Measurements from ENCODE around the gene GCH1. TPM values are rescaled to one million over a fixed set of nuclear protein-coding genes. Genes with fewer than 3 reads are reported as not detected.

Gene GCH1, protein sequence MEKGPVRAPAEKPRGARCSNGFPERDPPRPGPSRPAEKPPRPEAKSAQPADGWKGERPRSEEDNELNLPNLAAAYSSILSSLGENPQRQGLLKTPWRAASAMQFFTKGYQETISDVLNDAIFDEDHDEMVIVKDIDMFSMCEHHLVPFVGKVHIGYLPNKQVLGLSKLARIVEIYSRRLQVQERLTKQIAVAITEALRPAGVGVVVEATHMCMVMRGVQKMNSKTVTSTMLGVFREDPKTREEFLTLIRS
- polyA plus RNA-seq (2013), result 43.7 TPM

DNA sequence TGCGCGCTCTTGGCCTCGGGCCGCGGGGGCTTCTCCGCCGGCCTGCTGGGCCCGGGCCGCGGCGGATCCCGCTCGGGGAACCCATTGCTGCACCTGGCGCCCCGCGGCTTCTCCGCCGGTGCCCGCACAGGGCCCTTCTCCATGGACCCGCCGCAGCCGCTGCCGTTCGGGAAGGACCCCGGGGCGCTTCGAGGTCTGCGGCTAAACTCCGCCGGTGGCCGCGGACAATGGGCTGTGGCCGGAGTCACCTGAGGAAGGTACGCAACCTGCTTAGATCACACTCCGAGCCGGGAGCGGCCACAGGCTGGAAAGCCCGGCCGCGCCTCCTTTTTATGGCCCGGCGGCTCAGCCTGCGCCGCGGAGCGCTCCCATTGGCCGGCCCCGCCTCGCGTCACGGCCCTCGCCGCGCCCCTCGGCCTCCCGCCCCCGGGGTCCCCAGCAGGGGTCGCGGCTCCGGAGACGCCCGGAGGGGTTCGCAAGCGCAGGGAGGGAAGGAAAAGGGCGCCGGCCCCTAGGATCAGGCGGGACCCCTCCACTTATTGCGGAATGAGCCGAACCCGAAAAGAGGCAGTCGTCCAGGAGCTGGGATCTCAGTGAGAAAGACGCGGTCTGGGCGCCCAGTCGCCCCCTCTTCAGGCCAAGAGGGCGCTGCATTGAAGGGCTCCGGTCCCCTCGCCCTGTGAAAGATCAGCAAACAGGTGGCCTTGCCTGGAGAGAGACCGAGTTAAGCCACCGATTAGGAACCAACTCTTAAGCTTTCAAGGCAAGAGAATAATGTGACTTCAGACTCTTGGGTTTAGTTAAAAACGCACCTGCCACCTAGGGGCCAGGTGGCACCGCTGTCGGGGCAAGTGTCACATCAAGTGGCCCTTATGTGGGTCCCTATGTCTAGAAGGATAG lies at the start of gene GCH1:
GCH1 (minus strand) TSS at position 306 of the 900 bp plus-strand sequence; CDS start at position 143, 163 bp downstream.
- CTCF ChIA-PET, result interaction anchor here (0.7 to 2.3 kb wide), 14 partner anchors 12 to 148 kb away, joined by 3 to 6 read pairs (median 4); no protein-coding TSS in a partner anchor
- H3K36me3 ChIP-seq (ENCODE audit: control insufficient read depth in 4 of 4, insufficient read depth in 4 of 4, low read length in 3 of 4), result no peaks in the 10 kb centered on the region
- peak; percentile 81 to 90 (median 84) for DNase-seq
- POLR2A ChIA-PET, result interaction anchor here (0.6 to 0.7 kb wide), 4 partner anchors 11 to 51 kb away, joined by 3 read pairs; no protein-coding TSS in a partner anchor
- H3K4me3 ChIP-seq (ENCODE audit: control insufficient read depth in 1 of 7, extremely low read depth in 1 of 7, insufficient read depth in 4 of 7, low read depth in 2 of 7, low read length in 6 of 7), result peak within 1 kb of the TSS; percentile 70 to 92 (median 84)
- H3K27ac ChIP-seq (ENCODE audit: insufficient read depth in 1 of 2, low read depth in 1 of 2, low read length in 2 of 2, poor library complexity in 1 of 2, severe bottlenecking in 2 of 2), result peak within 1 kb of the TSS; percentile 46 to 75
- WGBS (ENCODE audit: insufficient coverage), result under 1% methylated on average over 73 of the region's 83 CpGs
- H3K9me3 ChIP-seq (ENCODE audit: control extremely low read depth in 1 of 5, control insufficient read depth in 4 of 5, insufficient read depth in 2 of 5, low read depth in 1 of 5, low read length in 4 of 5), result no peaks in the 10 kb centered on the region
- peaks cover 0 to 2% (median 0%) of the 10 kb centered on the region in 5 experiments for H3K27me3 ChIP-seq (replicated peaks in 2 of 5; ENCODE audit: control insufficient read depth in 4 of 5, insufficient read depth in 5 of 5, low read length in 4 of 5)
- peaks cover 3 to 26% (median 19%) of the 10 kb centered on the region in 4 experiments for H3K4me1 ChIP-seq (ENCODE audit: control extremely low read depth in 1 of 4, control insufficient read depth in 4 of 4, insufficient read depth in 4 of 4, low read length in 3 of 4)

DNA sequence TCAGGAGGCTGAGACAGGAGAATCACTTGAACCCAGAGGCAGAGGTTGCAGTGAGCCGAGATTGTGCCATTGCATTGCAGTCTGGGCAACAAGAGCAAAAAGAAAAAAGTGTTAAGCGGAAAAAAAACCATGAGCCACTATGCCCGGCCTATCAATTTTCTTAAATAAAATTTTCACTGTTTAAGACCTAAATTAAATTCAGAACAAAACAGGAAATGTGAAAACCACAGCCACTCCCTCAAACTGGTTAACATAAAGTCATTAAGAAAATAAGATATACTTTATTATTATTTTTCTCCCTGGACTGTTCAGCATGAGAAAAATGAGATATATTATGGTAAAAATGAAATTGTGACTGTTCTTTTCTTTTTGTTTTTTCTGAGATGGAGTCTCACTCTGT lies 44.6 kb upstream of the GCH1 start:
- ChIA-PET POLR2A (no interaction called here), CTCF (no interaction called here)
- Histone ChIP-seq H3K4me1 (ENCODE audit: control extremely low read depth in 1 of 4, control insufficient read depth in 4 of 4, insufficient read depth in 4 of 4, low read length in 3 of 4) (no peaks in the 10 kb centered on the region), H3K36me3 (ENCODE audit: control insufficient read depth in 4 of 4, insufficient read depth in 4 of 4, low read length in 3 of 4) (peaks cover 0 to 15% (median 5%) of the 10 kb centered on the region in 4 experiments), H3K27ac (ENCODE audit: insufficient read depth in 1 of 2, low read depth in 1 of 2, low read length in 2 of 2, poor library complexity in 1 of 2, severe bottlenecking in 2 of 2) (no peak overlapping the region), H3K4me3 (ENCODE audit: control insufficient read depth in 1 of 7, extremely low read depth in 1 of 7, insufficient read depth in 4 of 7, low read depth in 2 of 7, low read length in 6 of 7) (no peak overlapping the region), H3K27me3 (replicated peaks in 2 of 5; ENCODE audit: control insufficient read depth in 4 of 5, insufficient read depth in 5 of 5, low read length in 4 of 5) (no peaks in the 10 kb centered on the region), H3K9me3 (ENCODE audit: control extremely low read depth in 1 of 5, control insufficient read depth in 4 of 5, insufficient read depth in 2 of 5, low read depth in 1 of 5, low read length in 4 of 5) (peaks cover 0 to 9% (median 4%) of the 10 kb centered on the region in 5 experiments)
- peak in 1 of 3 donors; percentile 24 for DNase-seq
- 100% methylated on average over 1 of the region's 3 CpGs for WGBS (ENCODE audit: insufficient coverage)

DNA sequence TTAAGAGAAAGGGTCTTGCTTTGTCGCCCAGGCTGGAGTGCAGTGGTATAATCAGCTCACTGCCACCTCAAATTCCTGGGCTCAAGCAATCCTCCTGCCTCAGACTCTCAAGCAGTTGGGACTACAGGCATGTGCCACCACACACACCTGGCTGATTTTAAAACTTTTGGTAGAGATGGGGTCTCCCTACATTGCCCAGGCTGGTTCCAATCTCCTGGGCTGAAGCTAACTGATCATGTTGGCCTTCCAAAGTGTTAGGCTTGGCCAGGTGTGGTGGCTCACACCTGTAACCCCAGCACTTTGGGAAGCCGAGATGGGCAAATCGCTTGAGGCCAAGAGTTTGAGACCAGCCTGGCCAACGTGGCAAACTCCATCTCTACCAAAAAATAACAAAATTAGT lies 43.9 kb upstream of the GCH1 start:
- ChIA-PET POLR2A (no interaction called here), CTCF (no interaction called here)

DNA sequence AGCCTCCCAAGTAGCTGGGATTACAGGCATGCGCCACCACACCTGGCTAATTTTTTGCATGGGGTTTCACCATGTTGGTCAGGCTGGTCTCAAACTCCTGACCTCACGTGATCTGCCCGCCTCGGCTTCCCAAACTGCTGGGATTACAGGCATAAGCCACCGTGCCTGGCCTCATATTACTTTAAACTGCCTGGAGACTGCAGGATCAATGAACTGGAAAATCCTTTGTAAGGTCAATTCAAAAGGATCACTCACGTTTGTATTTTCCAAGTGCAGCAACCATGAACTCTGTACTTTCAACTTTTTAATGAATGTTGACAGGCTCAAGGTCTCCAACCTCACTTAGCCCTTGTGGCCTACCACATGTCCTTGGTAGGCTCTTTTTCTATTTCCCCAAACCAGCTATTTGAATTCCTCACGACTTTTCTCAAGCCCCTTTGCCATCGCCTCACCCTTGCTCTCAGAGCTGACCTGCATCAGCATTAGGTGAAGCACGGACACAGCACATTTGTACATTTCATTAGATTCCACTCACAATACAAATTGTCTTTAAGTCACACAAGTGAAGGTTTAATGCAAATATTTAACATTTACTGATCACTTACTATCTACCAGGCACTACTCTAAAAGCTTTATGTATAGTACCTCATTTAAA lies 42.2 kb upstream of the GCH1 start:
- POLR2A ChIA-PET, result no interaction called here
- CTCF ChIA-PET, result no interaction called here

More for the DNA sequence above, 43.9 kb upstream of the GCH1 start:
- Histone ChIP-seq H3K27me3 (replicated peaks in 2 of 5; ENCODE audit: control insufficient read depth in 4 of 5, insufficient read depth in 5 of 5, low read length in 4 of 5) (no peaks in the 10 kb centered on the region), H3K4me1 (ENCODE audit: control extremely low read depth in 1 of 4, control insufficient read depth in 4 of 4, insufficient read depth in 4 of 4, low read length in 3 of 4) (no peaks in the 10 kb centered on the region), H3K4me3 (ENCODE audit: control insufficient read depth in 1 of 7, extremely low read depth in 1 of 7, insufficient read depth in 4 of 7, low read depth in 2 of 7, low read length in 6 of 7) (no peak overlapping the region), H3K36me3 (ENCODE audit: control insufficient read depth in 4 of 4, insufficient read depth in 4 of 4, low read length in 3 of 4) (peaks cover 0 to 15% (median 5%) of the 10 kb centered on the region in 4 experiments), H3K27ac (ENCODE audit: insufficient read depth in 1 of 2, low read depth in 1 of 2, low read length in 2 of 2, poor library complexity in 1 of 2, severe bottlenecking in 2 of 2) (no peak overlapping the region), H3K9me3 (ENCODE audit: control extremely low read depth in 1 of 5, control insufficient read depth in 4 of 5, insufficient read depth in 2 of 5, low read depth in 1 of 5, low read length in 4 of 5) (peaks cover 0 to 9% (median 4%) of the 10 kb centered on the region in 5 experiments)
- whole genome bisulfite sequencing (ENCODE audit: insufficient coverage), result 100% methylated on average over 4 of the region's 4 CpGs
- no peak for DNase-seq

DNA sequence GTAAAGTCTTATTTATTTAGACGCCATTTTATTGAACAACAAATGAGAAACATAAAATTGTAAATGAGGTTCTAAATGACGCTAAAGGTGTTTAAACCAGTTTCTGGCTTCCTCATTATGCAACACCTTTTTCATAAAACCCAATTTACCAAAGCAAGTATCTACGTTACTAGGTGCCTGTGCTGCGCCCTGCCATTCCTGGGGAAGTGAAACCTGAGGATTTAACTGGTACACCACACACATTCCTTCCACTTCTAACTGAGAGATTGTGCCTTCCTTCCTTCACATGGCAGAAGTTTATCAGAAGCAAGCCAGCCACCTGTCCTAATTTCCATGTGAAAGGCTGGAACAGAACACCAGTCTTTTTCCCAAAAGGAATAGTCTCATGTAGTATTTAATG lies 40.3 kb upstream of the GCH1 start:
- DNase-seq, result no peak
- H3K36me3 ChIP-seq (ENCODE audit: control insufficient read depth in 4 of 4, insufficient read depth in 4 of 4, low read length in 3 of 4), result peaks cover 0 to 22% (median 7%) of the 10 kb centered on the region in 4 experiments
- H3K4me1 ChIP-seq (ENCODE audit: control extremely low read depth in 1 of 4, control insufficient read depth in 4 of 4, insufficient read depth in 4 of 4, low read length in 3 of 4), result no peaks in the 10 kb centered on the region
- no peak overlapping the region for H3K4me3 ChIP-seq (ENCODE audit: control insufficient read depth in 1 of 7, extremely low read depth in 1 of 7, insufficient read depth in 4 of 7, low read depth in 2 of 7, low read length in 6 of 7)
- POLR2A ChIA-PET, result no interaction called here
- H3K27ac ChIP-seq (ENCODE audit: insufficient read depth in 1 of 2, low read depth in 1 of 2, low read length in 2 of 2, poor library complexity in 1 of 2, severe bottlenecking in 2 of 2), result no peak overlapping the region
- H3K27me3 ChIP-seq (replicated peaks in 2 of 5; ENCODE audit: control insufficient read depth in 4 of 5, insufficient read depth in 5 of 5, low read length in 4 of 5), result no peaks in the 10 kb centered on the region
- CTCF ChIA-PET, result no interaction called here
- H3K9me3 ChIP-seq (ENCODE audit: control extremely low read depth in 1 of 5, control insufficient read depth in 4 of 5, insufficient read depth in 2 of 5, low read depth in 1 of 5, low read length in 4 of 5), result no peaks in the 10 kb centered on the region
- no CpG with 5 or more reads among the region's 4 CpGs for WGBS (ENCODE audit: insufficient coverage)

More for the DNA sequence above, 42.2 kb upstream of the GCH1 start:
- 97% methylated on average over 9 of the region's 9 CpGs for WGBS (ENCODE audit: insufficient coverage)
- DNase-seq, result no peak
- Histone ChIP-seq H3K27me3 (replicated peaks in 2 of 5; ENCODE audit: control insufficient read depth in 4 of 5, insufficient read depth in 5 of 5, low read length in 4 of 5) (no peaks in the 10 kb centered on the region), H3K36me3 (ENCODE audit: control insufficient read depth in 4 of 4, insufficient read depth in 4 of 4, low read length in 3 of 4) (peaks cover 0 to 22% (median 9%) of the 10 kb centered on the region in 4 experiments), H3K9me3 (ENCODE audit: control extremely low read depth in 1 of 5, control insufficient read depth in 4 of 5, insufficient read depth in 2 of 5, low read depth in 1 of 5, low read length in 4 of 5) (peaks cover 0 to 9% (median 4%) of the 10 kb centered on the region in 5 experiments), H3K4me3 (ENCODE audit: control insufficient read depth in 1 of 7, extremely low read depth in 1 of 7, insufficient read depth in 4 of 7, low read depth in 2 of 7, low read length in 6 of 7) (no peak overlapping the region), H3K4me1 (ENCODE audit: control extremely low read depth in 1 of 4, control insufficient read depth in 4 of 4, insufficient read depth in 4 of 4, low read length in 3 of 4) (no peaks in the 10 kb centered on the region), H3K27ac (ENCODE audit: insufficient read depth in 1 of 2, low read depth in 1 of 2, low read length in 2 of 2, poor library complexity in 1 of 2, severe bottlenecking in 2 of 2) (no peak overlapping the region)

DNA sequence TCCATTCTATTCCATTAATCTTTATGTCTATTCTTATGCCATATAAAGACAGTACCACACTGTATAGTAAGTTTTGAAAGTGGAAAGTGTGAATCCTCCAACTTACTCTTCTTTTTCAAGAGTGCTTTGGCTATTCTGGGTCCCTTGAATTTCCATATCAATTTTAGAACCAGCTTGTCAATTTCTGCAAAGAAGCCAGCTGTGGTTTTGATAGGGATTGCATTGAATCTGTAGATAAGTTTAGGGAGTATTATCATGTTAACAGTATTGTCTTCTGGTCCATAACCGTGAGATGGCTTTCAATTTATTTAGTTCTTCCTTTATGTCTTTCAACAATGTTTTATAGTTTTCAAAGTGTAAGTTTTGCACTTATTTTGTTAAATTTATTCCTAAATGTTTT lies 34.2 kb upstream of the GCH1 start:
- H3K27me3 ChIP-seq (replicated peaks in 2 of 5; ENCODE audit: control insufficient read depth in 4 of 5, insufficient read depth in 5 of 5, low read length in 4 of 5), result no peaks in the 10 kb centered on the region
- ChIA-PET POLR2A (no interaction called here), CTCF (no interaction called here)
- H3K4me3 ChIP-seq (ENCODE audit: control insufficient read depth in 1 of 7, extremely low read depth in 1 of 7, insufficient read depth in 4 of 7, low read depth in 2 of 7, low read length in 6 of 7), result no peak overlapping the region
- no peak overlapping the region for H3K27ac ChIP-seq (ENCODE audit: insufficient read depth in 1 of 2, low read depth in 1 of 2, low read length in 2 of 2, poor library complexity in 1 of 2, severe bottlenecking in 2 of 2)
- no peak for DNase-seq
- H3K9me3 ChIP-seq (ENCODE audit: control extremely low read depth in 1 of 5, control insufficient read depth in 4 of 5, insufficient read depth in 2 of 5, low read depth in 1 of 5, low read length in 4 of 5), result no peaks in the 10 kb centered on the region
- peaks cover 0 to 11% (median 7%) of the 10 kb centered on the region in 4 experiments for H3K36me3 ChIP-seq (ENCODE audit: control insufficient read depth in 4 of 4, insufficient read depth in 4 of 4, low read length in 3 of 4)
- no CpG with 5 or more reads among the region's 1 CpG for WGBS (ENCODE audit: insufficient coverage)
- no peaks in the 10 kb centered on the region for H3K4me1 ChIP-seq (ENCODE audit: control extremely low read depth in 1 of 4, control insufficient read depth in 4 of 4, insufficient read depth in 4 of 4, low read length in 3 of 4)
